WTC11 (cell line): Measurements from ENCODE around the gene MMP19. TPM values are rescaled to one million over a fixed set of nuclear protein-coding genes. Genes with fewer than 3 reads are reported as not detected.

Source experiments
- ATAC-seq: fragments of 200-7000 bp; cut with Tn5 transposase; 2 replicates; pipeline ENCODE4 v1.10.0; 2021; ENCODE audit warnings: mild to moderate bottlenecking, moderate library complexity
- CTCF ChIA-PET: fragments of 300-600 bp; sonication (Branson Sonifier 250); formaldehyde crosslinking; loops from one replicate; lab custom pipeline; 2021; ENCODE audit warnings: antibody characterized with exemption; lab: Charles Lee
- POLR2A ChIA-PET: fragments of 350-600 bp; sonication (Branson Sonifier 250); formaldehyde crosslinking; loops from one replicate; lab custom pipeline; 2021; ENCODE audit warnings: antibody characterized with exemption; lab: Charles Lee
- DNase-seq: peaks from one replicate; pipeline ENCODE4 v3.0.0; 2021; ENCODE audit warnings: low spot score
- H3K27ac Mint-ChIP-seq: 2 replicates; pipeline ENCODE4 v1.8.0; 2021; ENCODE audit warnings: mixed read lengths
- H3K27me3 Mint-ChIP-seq: 2 replicates; pipeline ENCODE4 v1.8.0; 2021; ENCODE audit warnings: low read depth, mild to moderate bottlenecking, moderate library complexity, mixed read lengths
- H3K36me3 Mint-ChIP-seq: 2 replicates; pipeline ENCODE4 v1.8.0; 2021; ENCODE audit warnings: mixed read lengths
- H3K4me1 Mint-ChIP-seq: 2 replicates; pipeline ENCODE4 v1.8.0; 2022; ENCODE audit warnings: mixed read lengths
- H3K4me3 Mint-ChIP-seq: 2 replicates; pipeline ENCODE4 v1.8.0; 2021; ENCODE audit warnings: mild to moderate bottlenecking, moderate library complexity, mixed read lengths
- H3K9me3 Mint-ChIP-seq: 2 replicates; pipeline ENCODE4 v1.8.0; 2021; ENCODE audit warnings: mixed read lengths
- ATF2 ChIP-seq: sonication (generic); formaldehyde crosslinking; IDR thresholded peaks from 2 replicates; pipeline ENCODE4 v1.8.1; 2022; ENCODE audit warnings: low read depth, missing genetic modification reagents, borderline replicate concordance
- E2F1 ChIP-seq: sonication (generic); formaldehyde crosslinking; IDR thresholded peaks from 2 replicates; pipeline ENCODE4 v1.8.0; 2022; ENCODE audit warnings: mild to moderate bottlenecking, missing genetic modification reagents
- total RNA-seq: library from RNA; stranded (reverse); gene quantifications from 3 replicates; pipeline ENCODE4 v1.2.3, GENCODE V29; 2021
- TF ChIP-seq, protein P1 (sequence below): sonication (generic); formaldehyde crosslinking; IDR thresholded peaks from 2 replicates; pipeline ENCODE4 v1.8.1; 2022; ENCODE audit warnings: low read depth, mild to moderate bottlenecking, moderate library complexity, missing genetic modification reagents, borderline replicate concordance

Gene MMP19
- total RNA-seq, 1 experiment from 2014 or later: 1.6 TPM

- TF ChIP-seq, protein P1, sequence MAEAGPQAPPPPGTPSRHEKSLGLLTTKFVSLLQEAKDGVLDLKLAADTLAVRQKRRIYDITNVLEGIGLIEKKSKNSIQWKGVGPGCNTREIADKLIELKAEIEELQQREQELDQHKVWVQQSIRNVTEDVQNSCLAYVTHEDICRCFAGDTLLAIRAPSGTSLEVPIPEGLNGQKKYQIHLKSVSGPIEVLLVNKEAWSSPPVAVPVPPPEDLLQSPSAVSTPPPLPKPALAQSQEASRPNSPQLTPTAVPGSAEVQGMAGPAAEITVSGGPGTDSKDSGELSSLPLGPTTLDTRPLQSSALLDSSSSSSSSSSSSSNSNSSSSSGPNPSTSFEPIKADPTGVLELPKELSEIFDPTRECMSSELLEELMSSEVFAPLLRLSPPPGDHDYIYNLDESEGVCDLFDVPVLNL: no peak
- TF ChIP-seq ATF2: no peak
These were observed 53.6 kb downstream of the MMP19 start (continued) for GRCh38 chr12:55789171-55789570.

DNA sequence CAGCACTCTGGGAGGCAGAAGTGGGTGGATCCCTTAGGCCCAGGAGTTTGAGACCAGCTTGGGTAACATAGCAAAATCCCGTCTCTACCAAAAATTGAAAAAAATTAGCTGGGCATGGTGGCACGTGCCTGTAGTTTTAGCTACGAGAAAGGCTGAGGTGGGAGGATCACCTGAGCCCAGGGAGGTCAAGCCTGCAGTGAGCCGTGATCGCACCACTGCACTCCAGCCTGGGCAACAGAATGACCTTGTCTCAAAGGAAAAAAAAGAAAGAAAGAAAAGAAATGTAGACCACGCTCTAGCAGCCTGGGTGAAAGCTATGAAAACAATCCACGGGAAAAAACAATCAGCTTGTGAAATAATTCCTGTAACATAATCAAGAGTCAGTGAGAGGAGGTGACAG is 54.2 kb downstream of the MMP19 start:
- peaks cover 74% of the 10 kb centered on the region for H3K36me3 Mint-ChIP-seq
- POLR2A ChIA-PET: interaction anchor here (1.0 kb wide), 1 partner anchor 9 kb away, joined by 3 read pairs; no protein-coding TSS in a partner anchor
- H3K9me3 Mint-ChIP-seq: no peaks in the 10 kb centered on the region
- no peaks in the 10 kb centered on the region for H3K27me3 Mint-ChIP-seq
- no peak for TF ChIP-seq E2F1 (CRISPR knock-in tag)
- TF ChIP-seq, all 79 proteins: peak for 0
- CTCF ChIA-PET: interaction anchor here (1.0 to 1.6 kb wide), 3 partner anchors 50 to 152 kb away, joined by 3 to 5 read pairs (median 3); no protein-coding TSS in a partner anchor
- DNase-seq (no peak), ATAC-seq (no peak)
- Mint-ChIP-seq H3K27ac (no peak overlapping the region), H3K4me3 (no peak overlapping the region), H3K4me1 (no peaks in the 10 kb centered on the region)

Other genes starting within 250 kb of the MMP19 start
- not detected in 3 replicates for gene OR10P1, start 206.0 kb downstream of the MMP19 start, total RNA-seq
- gene ITGA7, start 135.0 kb downstream of the MMP19 start, total RNA-seq: 77.8 to 96.2 TPM (median 80.4 TPM) in 3 replicates
- 81.9 to 97.1 TPM (median 95.1 TPM) in 3 replicates for gene BLOC1S1, start 126.9 kb downstream of the MMP19 start, total RNA-seq
- gene RDH5, start 122.5 kb downstream of the MMP19 start, total RNA-seq: 3.0 to 5.8 TPM (median 3.5 TPM) in 3 replicates
- gene CD63, start 113.9 kb downstream of the MMP19 start, total RNA-seq: 409 to 419 TPM (median 414 TPM) in 3 replicates
- gene GDF11, start 99.8 kb downstream of the MMP19 start, total RNA-seq: 16.9 to 20.7 TPM (median 19.6 TPM) in 3 replicates
- 98.3 to 102 TPM (median 100 TPM) in 3 replicates for gene SARNP, start 25.2 kb downstream of the MMP19 start, total RNA-seq
- gene ORMDL2, start 24.9 kb downstream of the MMP19 start, total RNA-seq: 32.9 to 37.9 TPM (median 34.8 TPM) in 3 replicates
- gene DNAJC14, start 13.3 kb downstream of the MMP19 start, total RNA-seq: 32.1 to 34.5 TPM (median 34.1 TPM) in 3 replicates
- 55.5 to 61.7 TPM (median 57.3 TPM) in 3 replicates for gene PYM1, start 85.0 kb upstream of the MMP19 start, total RNA-seq
- 19.8 to 25.5 TPM (median 23.6 TPM) in 3 replicates for gene DGKA, start 88.2 kb upstream of the MMP19 start, total RNA-seq
- gene PMEL, start 123.1 kb upstream of the MMP19 start, total RNA-seq: 72.2 to 86.5 TPM (median 79.3 TPM) in 3 replicates
- 37.6 to 44.1 TPM (median 43.1 TPM) in 3 replicates for gene CDK2, start 123.9 kb upstream of the MMP19 start, total RNA-seq
- 55.0 to 65.8 TPM (median 64.3 TPM) in 3 replicates for gene RAB5B, start 131.1 kb upstream of the MMP19 start, total RNA-seq
- gene SUOX, start 154.3 kb upstream of the MMP19 start, total RNA-seq: 20.3 to 23.2 TPM (median 23.2 TPM) in 3 replicates
- gene IKZF4, start 178.1 kb upstream of the MMP19 start, total RNA-seq: 13.6 to 14.9 TPM (median 14.8 TPM) in 3 replicates
- 66.4 to 77.2 TPM (median 73.4 TPM) in 3 replicates for gene RPS26, start 199.0 kb upstream of the MMP19 start, total RNA-seq
- gene ERBB3, start 237.2 kb upstream of the MMP19 start, total RNA-seq: 49.2 to 64.3 TPM (median 52.4 TPM) in 3 replicates